Kidney (tissue), 22 donors: Measurements from ENCODE around the gene CEBPZOS. TPM values are rescaled to one million over a fixed set of nuclear protein-coding genes. Genes with fewer than 3 reads are reported as not detected.

Experiments used
- DNase-seq, 5 donors: peaks; one replicate each; pipeline ENCODE4 v3.0.0-alpha.2; 2013 to 2020
- FAIRE-seq: peaks from 2 replicates; lab custom pipeline; 2012; peaks lifted over from hg19 to GRCh38; lab: Jason Lieb, UNC
- H3K27ac ChIP-seq, 2 donors: one replicate each; pipeline ENCODE4 v1.7.0; 2013; ENCODE audit warnings: low read depth in 2 of 2, low read length in 2 of 2, inconsistent platforms in 1 of 2
- H3K27me3 ChIP-seq: one replicate; pipeline ENCODE4 v1.7.1; 2013; ENCODE audit warnings: low read length, inconsistent platforms; ENCODE audit not compliant: control insufficient read depth, insufficient read depth
- H3K36me3 ChIP-seq, 3 donors: one replicate each; pipeline versions ENCODE4 v1.7.0 to v1.7.1; 2013; ENCODE audit warnings: low read length in 3 of 3, control low read depth in 1 of 3, inconsistent platforms in 1 of 3; ENCODE audit not compliant: insufficient read depth in 3 of 3, control insufficient read depth in 2 of 3
- H3K4me1 ChIP-seq, 3 donors: one replicate each; pipeline versions ENCODE4 v1.7.0 to v1.7.1; 2013; ENCODE audit warnings: low read length in 3 of 3, inconsistent platforms in 1 of 3, low read depth in 1 of 3; ENCODE audit not compliant: control insufficient read depth in 2 of 3, insufficient read depth in 2 of 3
- H3K4me3 ChIP-seq, 3 donors: one replicate each; pipeline versions ENCODE4 v1.7.0 to v1.8.1; 2013; ENCODE audit warnings: low read length in 3 of 3, control low read depth in 1 of 3, inconsistent platforms in 1 of 3
- H3K9ac ChIP-seq, 3 donors: one replicate each; pipeline versions ENCODE4 v1.7.0 to v1.7.1; 2013; ENCODE audit warnings: low read length in 3 of 3, control low read depth in 1 of 3, inconsistent platforms in 1 of 3
- H3K9me3 ChIP-seq, 3 donors: one replicate each; pipeline versions ENCODE4 v1.7.0 to v1.7.1; 2013; ENCODE audit warnings: low read length in 3 of 3, control low read depth in 1 of 3, inconsistent platforms in 1 of 3; ENCODE audit not compliant: control insufficient read depth in 2 of 3, insufficient read depth in 1 of 3
- CTCF ChIP-seq: IDR thresholded peaks from 3 replicates; pipeline ENCODE4 v1.5.1; 2012; ENCODE audit warnings: mild to moderate bottlenecking, moderate library complexity, borderline replicate concordance; ENCODE audit not compliant: insufficient read depth; ENCODE audit errors: extremely low read depth
- intact Hi-C: fragments of 100-400 bp; cut with DNase I; formaldehyde crosslinking; loops from one replicate; pipeline ENCODE4 v1.11.1; 2022
- long read RNA-seq, 10 donors: library from polyadenylated mRNA in 1 of 10; unstranded in 1 of 10; transcript quantifications; one replicate each; pipeline ENCODE4 v2.0.0 and lab custom pipeline, GENCODE V29; 2021 to 2026
- polyA plus RNA-seq: library from polyadenylated mRNA; stranded (reverse); fragments of 350-450 nt; fragmentation: Illumina TruSeq; extraction: RNeasy Lipid Tissue Mini Kit (QIAGEN cat#74804); gene quantifications from one replicate; pipeline ENCODE4 v1.2.3, GENCODE V29; 2014; ENCODE audit warnings: low read depth, low replicate concordance; ENCODE audit not compliant: insufficient read depth
- total RNA-seq: library from RNA; stranded (reverse); fragmentation: NEBNext Ultra II Directional; extraction: Animal tissue kit (Norgen Biotek cat#: 25700); gene quantifications from one replicate; pipeline ENCODE4 v1.2.1, GENCODE V29; 2021
- donor health status: control.
- donor health status: control.
- donor health status: control.
- donor health status: control.
- donor health status: control.
- donor health status: DM: yes; HTN: yes; CAD: no.
- donor health status: Normal renal cell carcinoma (clear cell type).

The CEBPZOS gene
- total RNA-seq (38.3 TPM), polyA plus RNA-seq (60.7 TPM)
- long read RNA-seq, donor 1, partial matches to known transcripts, result 0 of 5 reads
- long read RNA-seq, donor 1, other reads (novel, unspliced or antisense), result 0 of 5 reads
- long read RNA-seq, donor 2, partial matches to known transcripts, result 91 of 120 reads
- long read RNA-seq, donor 2, other reads (novel, unspliced or antisense), result 23 of 120 reads
- long read RNA-seq, donor 3, transcript CEBPZOS-204 (5 exons, 3,158 nt), result major isoform, 10 of 15 reads
- long read RNA-seq, donor 3, transcript CEBPZOS-201 (5 exons, 695 nt), result minor isoform, 5 of 15 reads
- long read RNA-seq, donor 3, partial matches to known transcripts, result 0 of 15 reads
- long read RNA-seq, donor 3, other reads (novel, unspliced or antisense), result 0 of 15 reads
- long read RNA-seq, donor 4, partial matches to known transcripts, result 0 of 3 reads
- long read RNA-seq, donor 4, other reads (novel, unspliced or antisense), result 0 of 3 reads
- long read RNA-seq, donor 5, partial matches to known transcripts, result 0 of 2 reads
- long read RNA-seq, donor 5, other reads (novel, unspliced or antisense), result 0 of 2 reads
- long read RNA-seq, donor 6, transcript CEBPZOS-201 (5 exons, 695 nt), result major isoform, 5 of 167 reads
- long read RNA-seq, donor 6, partial matches to known transcripts, result 86 of 167 reads
- long read RNA-seq, donor 6, other reads (novel, unspliced or antisense), result 72 of 167 reads
- long read RNA-seq, donor 7, partial matches to known transcripts, result 5 of 13 reads
- long read RNA-seq, donor 7, other reads (novel, unspliced or antisense), result 5 of 13 reads
- long read RNA-seq, donor 8, transcript CEBPZOS-204 (5 exons, 3,158 nt), result major isoform, 8 of 157 reads
- long read RNA-seq, donor 8, partial matches to known transcripts, result 93 of 157 reads
- long read RNA-seq, donor 8, other reads (novel, unspliced or antisense), result 55 of 157 reads
- long read RNA-seq, donor 9, partial matches to known transcripts, result 0 of 5 reads
- long read RNA-seq, donor 9, other reads (novel, unspliced or antisense), result 0 of 5 reads
- long read RNA-seq, donor 10, transcript CEBPZOS-204 (5 exons, 3,158 nt), result major isoform, 5 of 127 reads
- long read RNA-seq, donor 10, partial matches to known transcripts, result 108 of 127 reads
- long read RNA-seq, donor 10, other reads (novel, unspliced or antisense), result 12 of 127 reads

GRCh38 chr2:37196320-37197195 lies at the start of gene CEBPZOS:
Gene CEBPZOS, plus strand, starts transcription at chr2:37196496. Its CDS starts 3,209 bp downstream, at chr2:37199705.
- peak within 1 kb of the TSS; percentile 93 to 98 for H3K27ac ChIP-seq
- no peak for TF ChIP-seq CTCF
- peaks cover 2 to 5% (median 4%) of the 10 kb centered on the region in 3 donors for H3K36me3 ChIP-seq
- peak within 1 kb of the TSS; percentile 77 to 93 (median 82) for H3K9ac ChIP-seq
- no peaks in the 10 kb centered on the region for H3K9me3 ChIP-seq
- DNase-seq (peak; percentile 88 to 94 (median 92)), FAIRE-seq (no peak)
- H3K4me1 ChIP-seq, result peaks cover 0 to 4% (median 0%) of the 10 kb centered on the region in 3 donors
- H3K27me3 ChIP-seq, result no peaks in the 10 kb centered on the region
- intact Hi-C loops, result no loop called here
- H3K4me3 ChIP-seq, result peak within 1 kb of the TSS; percentile 65 to 97 (median 91)

GRCh38 chr2:37148325-37148724 lies 48.0 kb upstream of the CEBPZOS start:
- Histone ChIP-seq H3K4me3 (no peak overlapping the region), H3K4me1 (no peaks in the 10 kb centered on the region), H3K27me3 (no peaks in the 10 kb centered on the region), H3K9ac (no peak overlapping the region), H3K27ac (no peak overlapping the region), H3K36me3 (peaks cover 8 to 20% (median 14%) of the 10 kb centered on the region in 3 donors), H3K9me3 (no peaks in the 10 kb centered on the region)
- DNase-seq, result no peak
- intact Hi-C loops, result no loop called here
- no peak for TF ChIP-seq CTCF
- FAIRE-seq, result no peak

DNA sequence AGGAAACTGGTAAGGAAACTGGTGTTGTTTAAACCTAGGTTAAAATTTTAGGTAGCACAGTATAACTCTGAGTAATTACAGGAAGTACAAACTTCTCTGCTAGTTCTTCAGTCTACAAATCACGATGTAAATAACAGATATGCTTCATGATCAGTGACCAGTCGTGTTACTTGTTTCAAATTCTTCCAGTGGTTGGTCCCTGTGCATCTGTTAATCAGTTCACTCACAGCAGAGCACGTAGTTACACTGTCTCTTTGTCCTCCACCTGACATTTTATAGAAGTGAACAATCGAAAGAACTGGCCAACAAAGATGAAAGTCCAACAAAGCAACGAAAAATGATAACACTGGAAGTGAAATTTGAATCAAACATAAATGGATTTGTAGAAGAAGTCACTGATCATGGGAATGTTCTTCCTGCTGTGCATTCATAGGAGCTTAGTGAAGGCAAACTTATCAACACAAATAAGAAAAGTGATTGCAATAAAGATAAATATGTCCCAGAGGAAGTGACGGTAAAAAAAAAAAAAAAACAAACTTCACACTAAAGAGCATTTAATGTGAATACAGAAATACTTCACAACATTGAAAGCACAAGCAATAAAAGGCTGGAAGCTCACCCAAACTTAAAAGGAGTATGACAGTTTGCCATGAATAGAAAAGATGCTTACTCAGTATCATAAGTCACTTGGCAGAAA lies 46.5 kb upstream of the CEBPZOS start:
- Histone ChIP-seq H3K9ac (no peak overlapping the region), H3K27me3 (no peaks in the 10 kb centered on the region), H3K4me3 (no peak overlapping the region), H3K4me1 (no peaks in the 10 kb centered on the region), H3K9me3 (no peaks in the 10 kb centered on the region), H3K27ac (no peak overlapping the region), H3K36me3 (peaks cover 8 to 18% (median 16%) of the 10 kb centered on the region in 3 donors)
- FAIRE-seq (no peak), DNase-seq (peak in 1 of 5 donors; percentile 1)
- no peak for TF ChIP-seq CTCF
- intact Hi-C loops, result no loop called here
